ENCODE measurements around the gene GTF2I.
"Not testable (repeated sequence)": the region's sequence is repeated elsewhere in the genome, so short reads cannot be mapped to it uniquely, and the experiment has no call there.

DNA sequence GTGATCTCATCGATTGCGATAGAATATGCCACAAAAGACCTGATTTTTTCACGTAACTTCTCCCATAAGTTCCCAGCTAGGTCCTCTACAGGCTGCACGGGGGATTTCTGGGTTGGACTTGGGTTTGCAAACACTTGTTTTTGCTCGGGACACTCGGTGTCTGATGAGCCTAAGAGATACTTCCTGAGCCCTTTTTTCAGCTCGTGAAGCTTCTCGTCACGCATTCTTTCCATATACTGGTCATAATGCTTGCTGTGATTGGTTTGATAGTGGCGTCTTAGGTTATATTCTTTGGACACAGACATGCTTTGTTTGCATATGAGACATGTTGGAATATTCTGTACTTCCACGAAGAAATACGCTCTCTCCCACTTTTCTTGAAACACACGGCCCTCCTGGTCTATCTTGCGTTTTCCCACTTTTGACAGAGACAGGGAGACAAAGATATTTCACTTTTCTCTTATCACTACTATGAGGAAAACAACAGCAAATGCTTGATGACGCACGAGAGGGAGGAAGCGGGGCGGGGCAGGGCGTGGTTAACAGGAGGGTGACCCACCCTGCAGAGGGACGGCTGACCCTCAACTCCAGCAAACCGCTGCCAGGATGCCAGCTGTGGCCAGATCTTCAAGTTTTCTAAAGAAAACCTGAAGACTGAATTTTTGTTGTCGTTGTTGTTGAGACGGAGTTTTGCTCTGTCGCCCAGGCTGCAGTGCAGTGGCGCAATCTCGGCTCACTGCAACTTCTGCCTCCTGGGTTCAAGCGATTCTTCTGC is 140.5 kb downstream of the GTF2I start:
- TF ChIP-seq, protein P1, sequence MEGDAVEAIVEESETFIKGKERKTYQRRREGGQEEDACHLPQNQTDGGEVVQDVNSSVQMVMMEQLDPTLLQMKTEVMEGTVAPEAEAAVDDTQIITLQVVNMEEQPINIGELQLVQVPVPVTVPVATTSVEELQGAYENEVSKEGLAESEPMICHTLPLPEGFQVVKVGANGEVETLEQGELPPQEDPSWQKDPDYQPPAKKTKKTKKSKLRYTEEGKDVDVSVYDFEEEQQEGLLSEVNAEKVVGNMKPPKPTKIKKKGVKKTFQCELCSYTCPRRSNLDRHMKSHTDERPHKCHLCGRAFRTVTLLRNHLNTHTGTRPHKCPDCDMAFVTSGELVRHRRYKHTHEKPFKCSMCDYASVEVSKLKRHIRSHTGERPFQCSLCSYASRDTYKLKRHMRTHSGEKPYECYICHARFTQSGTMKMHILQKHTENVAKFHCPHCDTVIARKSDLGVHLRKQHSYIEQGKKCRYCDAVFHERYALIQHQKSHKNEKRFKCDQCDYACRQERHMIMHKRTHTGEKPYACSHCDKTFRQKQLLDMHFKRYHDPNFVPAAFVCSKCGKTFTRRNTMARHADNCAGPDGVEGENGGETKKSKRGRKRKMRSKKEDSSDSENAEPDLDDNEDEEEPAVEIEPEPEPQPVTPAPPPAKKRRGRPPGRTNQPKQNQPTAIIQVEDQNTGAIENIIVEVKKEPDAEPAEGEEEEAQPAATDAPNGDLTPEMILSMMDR (IDR thresholded peaks at IDR 0.05), result not testable (repeated sequence)
- not testable (repeated sequence) for TF ChIP-seq POLR2A (IDR thresholded peaks at IDR 0.05)

All from lower leg skin (tissue), 3 donors.